SK-N-SH treated with all-trans-retinoic acid at 6 μM for 48 hours (cell line): ENCODE measurements around the gene ASIC1.

Source experiments
- ATAC-seq: fragments of 200-7000 bp; cut with Tn5 transposase; 3 replicates; pipeline ENCODE4 v1.9.1; 2020; ENCODE audit warnings: mild to moderate bottlenecking, moderate library complexity
- BACH2 ChIP-seq: fragments of 250-450 bp; sonication (Bioruptor Pico); IDR thresholded peaks from 2 replicates; pipeline ENCODE4 v1.9.0; 2021; ENCODE audit warnings: mild to moderate bottlenecking, borderline replicate concordance
- CSDC2 ChIP-seq: fragments of 250-450 bp; sonication (Bioruptor Pico); IDR thresholded peaks from 2 replicates; pipeline ENCODE4 v1.5.0; 2020; ENCODE audit warnings: mild to moderate bottlenecking, moderate library complexity
- ESRRG ChIP-seq: fragments of 250-450 bp; sonication (Bioruptor Pico); IDR thresholded peaks from 2 replicates; pipeline ENCODE4 v1.6.1; 2021; ENCODE audit warnings: mild to moderate bottlenecking
- GLIS3 ChIP-seq: fragments of 250-450 bp; sonication (Bioruptor Pico); IDR thresholded peaks from 2 replicates; pipeline ENCODE4 v1.5.0; 2020; ENCODE audit warnings: mild to moderate bottlenecking, moderate library complexity
- ISL1 ChIP-seq: fragments of 250-450 bp; sonication (Bioruptor Pico); IDR thresholded peaks from 2 replicates; pipeline ENCODE4 v2.1.2; 2022; ENCODE audit warnings: mild to moderate bottlenecking, moderate library complexity
- OSR1 ChIP-seq: fragments of 250-450 bp; sonication (Bioruptor Pico); IDR thresholded peaks from 2 replicates; pipeline ENCODE4 v1.8.0; 2022; ENCODE audit warnings: moderate library complexity, mild to moderate bottlenecking, inconsistent platforms
- PPARA ChIP-seq: fragments of 250-450 bp; sonication (Bioruptor Pico); IDR thresholded peaks from 2 replicates; pipeline ENCODE4 v1.5.0; 2020; ENCODE audit warnings: mild to moderate bottlenecking, borderline replicate concordance
- RARB ChIP-seq: fragments of 250-450 bp; sonication (Bioruptor Pico); IDR thresholded peaks from 2 replicates; pipeline ENCODE4 v1.8.0; 2021; ENCODE audit warnings: mild to moderate bottlenecking, moderate library complexity
- TCF4 ChIP-seq: fragments of 250-450 bp; sonication (Bioruptor Pico); IDR thresholded peaks from 2 replicates; pipeline ENCODE4 v1.8.0; 2021; ENCODE audit warnings: mild to moderate bottlenecking, moderate library complexity, borderline replicate concordance
- TOX ChIP-seq: fragments of 250-450 bp; sonication (Bioruptor Pico); IDR thresholded peaks from 2 replicates; pipeline ENCODE4 v1.8.0; 2021; ENCODE audit warnings: mild to moderate bottlenecking, moderate library complexity, borderline replicate concordance
- ZC3H10 ChIP-seq: fragments of 250-450 bp; sonication (Bioruptor Pico); IDR thresholded peaks from 2 replicates; pipeline ENCODE4 v1.5.1; 2021; ENCODE audit warnings: mild to moderate bottlenecking, moderate library complexity
- ZFP3 ChIP-seq: fragments of 250-450 bp; sonication (Bioruptor Pico); IDR thresholded peaks from 2 replicates; pipeline ENCODE4 v1.5.0; 2020; ENCODE audit warnings: mild to moderate bottlenecking, moderate library complexity
- ZFP30 ChIP-seq: fragments of 450-650 bp; formaldehyde crosslinking; IDR thresholded peaks from 2 replicates; pipeline ENCODE4 v1.5.0; 2022; ENCODE audit warnings: mild to moderate bottlenecking, moderate library complexity
- ZNF565 ChIP-seq: fragments of 450-650 bp; formaldehyde crosslinking; conservative IDR thresholded peaks from 2 replicates; pipeline ENCODE4 v1.5.0; 2020; ENCODE audit warnings: low read depth, mild to moderate bottlenecking, moderate library complexity
- ZNF70 ChIP-seq: fragments of 450-650 bp; formaldehyde crosslinking; IDR thresholded peaks from 2 replicates; pipeline ENCODE4 v1.5.0; 2020; ENCODE audit warnings: mild to moderate bottlenecking, moderate library complexity
- ZNF8 ChIP-seq: fragments of 450-650 bp; formaldehyde crosslinking; IDR thresholded peaks from 2 replicates; pipeline ENCODE4 v1.5.0; 2020; ENCODE audit warnings: mild to moderate bottlenecking, moderate library complexity
- TF ChIP-seq, protein P1 (sequence below): fragments of 250-450 bp; sonication (Bioruptor Pico); IDR thresholded peaks from 2 replicates; pipeline ENCODE4 v1.5.0; 2020; ENCODE audit warnings: mild to moderate bottlenecking, moderate library complexity
- TF ChIP-seq, protein P2 (sequence below): fragments of 250-450 bp; sonication (Bioruptor Pico); IDR thresholded peaks from 2 replicates; pipeline ENCODE4 v1.5.1; 2020; ENCODE audit warnings: low read depth, mild to moderate bottlenecking, moderate library complexity
- TF ChIP-seq, protein P3 (sequence below): fragments of 250-450 bp; sonication (Bioruptor Pico); IDR thresholded peaks from 2 replicates; pipeline ENCODE4 v1.5.1; 2021; ENCODE audit warnings: mild to moderate bottlenecking, moderate library complexity
- TF ChIP-seq, protein P4 (sequence below): fragments of 250-450 bp; sonication (Bioruptor Pico); IDR thresholded peaks from 2 replicates; pipeline ENCODE4 v1.8.0; 2020; ENCODE audit warnings: mild to moderate bottlenecking, moderate library complexity, borderline replicate concordance

The ASIC1 gene

DNA sequence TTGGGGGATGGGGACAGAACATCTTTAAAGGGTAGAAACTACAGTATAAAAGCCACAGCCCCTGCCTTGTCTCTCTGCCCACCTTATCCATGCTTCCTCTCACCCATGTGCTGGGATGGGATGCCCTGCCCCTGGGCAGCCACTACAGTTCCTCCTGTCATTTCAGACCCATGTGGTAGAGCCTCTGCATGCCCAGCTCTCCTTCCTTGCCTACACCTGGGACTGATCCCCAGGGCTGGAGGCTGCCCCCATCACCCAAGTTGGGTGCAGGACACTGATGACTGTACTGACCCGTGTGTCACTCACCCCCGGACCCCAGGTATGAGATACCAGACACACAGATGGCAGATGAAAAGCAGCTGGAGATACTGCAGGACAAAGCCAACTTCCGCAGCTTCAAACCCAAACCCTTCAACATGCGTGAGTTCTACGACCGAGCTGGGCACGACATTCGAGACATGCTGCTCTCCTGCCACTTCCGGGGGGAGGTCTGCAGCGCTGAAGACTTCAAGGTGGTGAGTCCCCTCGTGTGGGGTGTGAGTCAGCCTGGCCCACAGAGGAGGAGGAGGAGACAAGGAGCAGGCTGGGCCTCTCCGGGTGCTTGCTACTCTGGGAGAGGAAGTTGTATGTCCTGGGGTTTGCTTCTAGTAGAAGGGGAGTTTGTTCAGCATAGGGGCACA, 2.2 kb downstream of the ASIC1 start:
- TF ChIP-seq OSR1 (CRISPR knock-in tag) (no peak), PPARA (CRISPR knock-in tag) (no peak), ZC3H10 (no peak), ZFP30 (CRISPR knock-in tag) (no peak), ZNF8 (CRISPR knock-in tag) (no peak), ESRRG (CRISPR knock-in tag) (no peak), ZNF70 (CRISPR knock-in tag) (no peak), ISL1 (CRISPR knock-in tag) (no peak), RARB (CRISPR knock-in tag) (no peak), GLIS3 (CRISPR knock-in tag) (no peak), CSDC2 (CRISPR knock-in tag) (no peak), BACH2 (no peak)
- TF ChIP-seq, protein P1, sequence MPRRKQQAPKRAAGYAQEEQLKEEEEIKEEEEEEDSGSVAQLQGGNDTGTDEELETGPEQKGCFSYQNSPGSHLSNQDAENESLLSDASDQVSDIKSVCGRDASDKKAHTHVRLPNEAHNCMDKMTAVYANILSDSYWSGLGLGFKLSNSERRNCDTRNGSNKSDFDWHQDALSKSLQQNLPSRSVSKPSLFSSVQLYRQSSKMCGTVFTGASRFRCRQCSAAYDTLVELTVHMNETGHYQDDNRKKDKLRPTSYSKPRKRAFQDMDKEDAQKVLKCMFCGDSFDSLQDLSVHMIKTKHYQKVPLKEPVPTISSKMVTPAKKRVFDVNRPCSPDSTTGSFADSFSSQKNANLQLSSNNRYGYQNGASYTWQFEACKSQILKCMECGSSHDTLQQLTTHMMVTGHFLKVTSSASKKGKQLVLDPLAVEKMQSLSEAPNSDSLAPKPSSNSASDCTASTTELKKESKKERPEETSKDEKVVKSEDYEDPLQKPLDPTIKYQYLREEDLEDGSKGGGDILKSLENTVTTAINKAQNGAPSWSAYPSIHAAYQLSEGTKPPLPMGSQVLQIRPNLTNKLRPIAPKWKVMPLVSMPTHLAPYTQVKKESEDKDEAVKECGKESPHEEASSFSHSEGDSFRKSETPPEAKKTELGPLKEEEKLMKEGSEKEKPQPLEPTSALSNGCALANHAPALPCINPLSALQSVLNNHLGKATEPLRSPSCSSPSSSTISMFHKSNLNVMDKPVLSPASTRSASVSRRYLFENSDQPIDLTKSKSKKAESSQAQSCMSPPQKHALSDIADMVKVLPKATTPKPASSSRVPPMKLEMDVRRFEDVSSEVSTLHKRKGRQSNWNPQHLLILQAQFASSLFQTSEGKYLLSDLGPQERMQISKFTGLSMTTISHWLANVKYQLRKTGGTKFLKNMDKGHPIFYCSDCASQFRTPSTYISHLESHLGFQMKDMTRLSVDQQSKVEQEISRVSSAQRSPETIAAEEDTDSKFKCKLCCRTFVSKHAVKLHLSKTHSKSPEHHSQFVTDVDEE (CRISPR knock-in tag): no peak
- TF ChIP-seq, protein P2, sequence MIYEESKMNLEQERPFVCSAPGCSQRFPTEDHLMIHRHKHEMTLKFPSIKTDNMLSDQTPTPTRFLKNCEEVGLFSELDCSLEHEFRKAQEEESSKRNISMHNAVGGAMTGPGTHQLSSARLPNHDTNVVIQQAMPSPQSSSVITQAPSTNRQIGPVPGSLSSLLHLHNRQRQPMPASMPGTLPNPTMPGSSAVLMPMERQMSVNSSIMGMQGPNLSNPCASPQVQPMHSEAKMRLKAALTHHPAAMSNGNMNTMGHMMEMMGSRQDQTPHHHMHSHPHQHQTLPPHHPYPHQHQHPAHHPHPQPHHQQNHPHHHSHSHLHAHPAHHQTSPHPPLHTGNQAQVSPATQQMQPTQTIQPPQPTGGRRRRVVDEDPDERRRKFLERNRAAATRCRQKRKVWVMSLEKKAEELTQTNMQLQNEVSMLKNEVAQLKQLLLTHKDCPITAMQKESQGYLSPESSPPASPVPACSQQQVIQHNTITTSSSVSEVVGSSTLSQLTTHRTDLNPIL (CRISPR knock-in tag): no peak
- ATAC-seq: no peak

DNA sequence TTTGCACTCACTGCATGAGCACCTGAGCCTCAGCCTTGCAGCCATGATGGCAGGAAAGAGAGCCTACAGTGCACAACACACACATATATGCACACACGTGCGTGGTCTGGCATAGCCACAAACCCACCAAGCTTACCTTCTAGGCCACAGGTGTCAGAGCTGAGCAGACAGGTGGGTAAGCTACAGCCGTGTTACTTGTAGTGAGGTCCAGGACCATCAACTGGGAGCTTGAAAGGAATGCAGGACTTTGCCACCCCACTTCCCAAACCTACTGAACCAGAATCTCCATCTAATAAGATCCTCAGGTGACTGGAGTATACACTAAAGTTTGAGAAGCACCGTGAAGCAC, 2.7 kb downstream of the ASIC1 start:
- TF ChIP-seq ZFP30 (CRISPR knock-in tag) (no peak), PPARA (CRISPR knock-in tag) (no peak), ZFP3 (CRISPR knock-in tag) (no peak), ZC3H10 (no peak), OSR1 (CRISPR knock-in tag) (no peak), ZNF565 (no peak), TCF4 (CRISPR knock-in tag) (no peak), ISL1 (CRISPR knock-in tag) (no peak), TOX (CRISPR knock-in tag) (no peak)
- TF ChIP-seq, protein P2 (CRISPR knock-in tag): no peak
- TF ChIP-seq, protein P3, sequence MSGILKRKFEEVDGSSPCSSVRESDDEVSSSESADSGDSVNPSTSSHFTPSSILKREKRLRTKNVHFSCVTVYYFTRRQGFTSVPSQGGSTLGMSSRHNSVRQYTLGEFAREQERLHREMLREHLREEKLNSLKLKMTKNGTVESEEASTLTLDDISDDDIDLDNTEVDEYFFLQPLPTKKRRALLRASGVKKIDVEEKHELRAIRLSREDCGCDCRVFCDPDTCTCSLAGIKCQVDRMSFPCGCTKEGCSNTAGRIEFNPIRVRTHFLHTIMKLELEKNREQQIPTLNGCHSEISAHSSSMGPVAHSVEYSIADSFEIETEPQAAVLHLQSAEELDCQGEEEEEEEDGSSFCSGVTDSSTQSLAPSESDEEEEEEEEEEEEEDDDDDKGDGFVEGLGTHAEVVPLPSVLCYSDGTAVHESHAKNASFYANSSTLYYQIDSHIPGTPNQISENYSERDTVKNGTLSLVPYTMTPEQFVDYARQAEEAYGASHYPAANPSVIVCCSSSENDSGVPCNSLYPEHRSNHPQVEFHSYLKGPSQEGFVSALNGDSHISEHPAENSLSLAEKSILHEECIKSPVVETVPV (CRISPR knock-in tag): no peak
- TF ChIP-seq, all 23 proteins: peak for 0
- no peak for ATAC-seq

DNA sequence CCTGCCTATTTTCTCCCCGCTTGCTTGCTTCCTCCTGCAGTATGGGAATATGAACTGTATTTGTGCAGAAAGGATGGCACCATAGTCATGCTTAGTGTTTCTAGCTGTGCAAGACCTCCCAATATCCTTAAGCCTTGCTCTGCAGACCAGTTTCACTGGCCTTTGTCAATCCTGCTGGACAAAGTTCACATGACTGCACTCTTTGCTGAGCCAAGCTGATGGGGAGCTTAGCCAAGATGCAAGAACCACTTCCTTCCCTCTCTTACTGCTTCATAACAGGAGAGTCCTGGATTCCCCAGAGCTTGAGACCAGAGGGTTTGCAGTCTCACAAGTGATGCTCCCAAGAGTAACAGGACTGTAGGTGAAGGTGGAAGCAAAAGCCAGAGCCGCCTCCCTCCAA, 3.8 kb downstream of the ASIC1 start:
- ATAC-seq: no peak
- no peak for TF ChIP-seq ZNF70 (CRISPR knock-in tag)

DNA sequence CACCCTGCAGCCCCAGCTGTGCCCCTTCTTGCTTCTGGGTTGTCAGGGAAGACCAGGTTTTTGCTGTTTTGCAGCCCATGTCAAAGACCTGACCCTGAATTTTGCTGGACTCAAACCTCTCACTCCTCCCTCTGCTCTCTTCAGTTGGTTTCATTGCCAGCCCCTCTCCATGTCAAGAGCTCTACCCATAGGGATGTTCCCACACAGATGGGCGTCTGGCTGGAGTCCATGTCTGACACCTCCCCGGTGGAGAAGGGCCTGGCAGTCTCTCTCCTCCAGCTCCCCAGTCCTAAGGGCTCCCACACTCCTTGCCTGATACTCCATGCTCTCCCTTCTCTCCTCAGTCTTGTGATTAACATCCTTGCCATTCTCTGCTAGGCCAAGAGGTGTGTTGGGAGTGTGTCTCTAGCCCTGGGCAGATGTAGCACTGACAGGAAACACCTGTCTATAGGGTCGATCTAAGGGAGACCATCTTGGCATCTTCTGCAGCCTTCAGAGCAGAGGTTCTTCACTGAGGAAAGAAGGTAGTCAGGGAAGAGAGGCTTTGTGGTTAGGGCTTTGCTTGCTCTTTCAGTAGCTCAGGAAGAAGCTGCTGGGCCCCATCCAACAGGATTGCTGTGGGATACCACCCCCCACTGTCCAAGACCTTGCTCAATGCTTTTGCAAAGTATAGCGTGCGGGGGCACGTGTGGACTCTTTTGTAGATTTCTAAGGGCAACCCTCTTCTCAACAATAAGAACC, 4.7 kb downstream of the ASIC1 start:
- TF ChIP-seq, protein P4, sequence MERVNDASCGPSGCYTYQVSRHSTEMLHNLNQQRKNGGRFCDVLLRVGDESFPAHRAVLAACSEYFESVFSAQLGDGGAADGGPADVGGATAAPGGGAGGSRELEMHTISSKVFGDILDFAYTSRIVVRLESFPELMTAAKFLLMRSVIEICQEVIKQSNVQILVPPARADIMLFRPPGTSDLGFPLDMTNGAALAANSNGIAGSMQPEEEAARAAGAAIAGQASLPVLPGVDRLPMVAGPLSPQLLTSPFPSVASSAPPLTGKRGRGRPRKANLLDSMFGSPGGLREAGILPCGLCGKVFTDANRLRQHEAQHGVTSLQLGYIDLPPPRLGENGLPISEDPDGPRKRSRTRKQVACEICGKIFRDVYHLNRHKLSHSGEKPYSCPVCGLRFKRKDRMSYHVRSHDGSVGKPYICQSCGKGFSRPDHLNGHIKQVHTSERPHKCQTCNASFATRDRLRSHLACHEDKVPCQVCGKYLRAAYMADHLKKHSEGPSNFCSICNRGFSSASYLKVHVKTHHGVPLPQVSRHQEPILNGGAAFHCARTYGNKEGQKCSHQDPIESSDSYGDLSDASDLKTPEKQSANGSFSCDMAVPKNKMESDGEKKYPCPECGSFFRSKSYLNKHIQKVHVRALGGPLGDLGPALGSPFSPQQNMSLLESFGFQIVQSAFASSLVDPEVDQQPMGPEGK (CRISPR knock-in tag): no peak
- no peak for TF ChIP-seq ZFP3 (CRISPR knock-in tag)
- TF ChIP-seq BACH2: no peak
- ATAC-seq: no peak
